Loucy (cell line): Measurements from ENCODE around the gene WWOX.

Source experiments
- CTCF ChIP-seq: fragments of 200-600 bp; sonication (generic); conservative IDR thresholded peaks from 2 replicates; pipeline ENCODE4 v1.5.1; 2014; ENCODE audit warnings: mild to moderate bottlenecking, antibody characterized with exemption, low read length
- EZH2phosphoT487 ChIP-seq: fragments of 200-600 bp; IDR thresholded peaks from 2 replicates; pipeline ENCODE4 v1.6.1; 2018; ENCODE audit warnings: antibody characterized with exemption, mild to moderate bottlenecking, moderate library complexity, borderline replicate concordance

- TF ChIP-seq CTCF (no peak), EZH2phosphoT487 (no peak)
Measured at GRCh38 chr16:78284326-78284725, 184.9 kb downstream of the WWOX start.
